AG04450 (cell line): ENCODE results near the gene KIF17. TPM values are rescaled to one million over a fixed set of nuclear protein-coding genes. Genes with fewer than 3 reads are reported as not detected.

Experiments
- CTCF ChIA-PET: fragments of 300-600, 350-600 bp; formaldehyde crosslinking; extraction: SDS; loops from one replicate; lab custom pipeline; 2022; ENCODE audit warnings: antibody characterized with exemption, inconsistent platforms; lab: Charles Lee
- POLR2A ChIA-PET: fragments of 350-600 bp; formaldehyde crosslinking; extraction: SDS; loops from one replicate; lab custom pipeline; 2021; ENCODE audit warnings: antibody characterized with exemption, inconsistent platforms; lab: Yijun Ruan, JAX
- DNase-seq: peaks from one replicate; pipeline ENCODE4 v3.0.0-alpha.2; 2011; ENCODE audit warnings: low read depth, low spot score
- H3K27ac ChIP-seq: one replicate; pipeline ENCODE4 v1.5.1; 2012; ENCODE audit warnings: low read depth, low read length, control low read depth
- H3K27me3 ChIP-seq: one replicate; pipeline ENCODE4 v1.6.0; 2012; ENCODE audit warnings: low read length; ENCODE audit not compliant: control insufficient read depth, insufficient read depth
- H3K4me3 ChIP-seq: 2 replicates; pipeline ENCODE4 v1.5.1; 2011; ENCODE audit warnings: mild to moderate bottlenecking, low read depth, low read length, control low read depth
- H3K9me3 ChIP-seq: 2 replicates; pipeline ENCODE4 v1.5.1; 2012; ENCODE audit warnings: low read length; ENCODE audit not compliant: control insufficient read depth, insufficient read depth
- CTCF ChIP-seq: IDR thresholded peaks from 2 replicates; pipeline ENCODE4 v1.5.1; 2011; ENCODE audit warnings: low read depth, low read length, control low read depth, inconsistent platforms
- polyA minus RNA-seq: library from RNA; depleted of rRNA, polyadenylated mRNA; stranded (reverse); fragments of >200 nt; gene quantifications from 2 replicates; pipeline ENCODE4 v1.2.3, GENCODE V29; 2011; rRNA and poly(A)+ RNA removed
- polyA plus RNA-seq: library from polyadenylated mRNA; depleted of rRNA; stranded (reverse); fragments of >200 nt; gene quantifications from 2 replicates; pipeline ENCODE4 v1.2.3, GENCODE V29; 2011; rRNA removed

KIF17 gene
- polyA plus RNA-seq (2.7 and 2.8 TPM in 2 replicates), polyA minus RNA-seq (3.1 and 3.6 TPM in 2 replicates)

GRCh38 chr1:20717452-20718342, at the start of gene KIF17:
Gene KIF17, minus strand, starts transcription at chr1:20718007. Its CDS starts 301 bp downstream, at chr1:20717706.
- DNase-seq, result peak; percentile 39
- no peak within 1 kb of the TSS for H3K27ac ChIP-seq
- POLR2A ChIA-PET, result interaction anchor here (0.9 to 1.4 kb wide), 5 partner anchors 15 to 69 kb away, joined by 3 to 10 read pairs (median 6); partner anchors contain the start of genes HP1BP3 and SH2D5
- no peak for TF ChIP-seq CTCF
- H3K9me3 ChIP-seq, result no peaks in the 10 kb centered on the region; the same call in 1 of the 2 replicates
- no peaks in the 10 kb centered on the region for H3K27me3 ChIP-seq
- CTCF ChIA-PET, result interaction anchor here (1.0 kb wide), 1 partner anchor 21 kb away, joined by 5 read pairs; no protein-coding TSS in a partner anchor
- H3K4me3 ChIP-seq, result peak within 1 kb of the TSS; percentile 58

GRCh38 chr1:20767271-20767670, 49.5 kb upstream of the KIF17 start:
- H3K4me3 ChIP-seq, result no peak overlapping the region
- TF ChIP-seq CTCF, result no peak
- no peak for DNase-seq
- ChIA-PET CTCF (interaction anchor here (0.7 kb wide), 1 partner anchor 428 kb away, joined by 3 read pairs; no protein-coding TSS in a partner anchor), POLR2A (no interaction called here)
- H3K9me3 ChIP-seq, result no peaks in the 10 kb centered on the region
- no peak overlapping the region for H3K27ac ChIP-seq
- H3K27me3 ChIP-seq, result no peaks in the 10 kb centered on the region

GRCh38 chr1:20763417-20763816, 45.6 kb upstream of the KIF17 start:
- POLR2A ChIA-PET, result no interaction called here
- Histone ChIP-seq H3K27ac (no peak overlapping the region), H3K27me3 (no peaks in the 10 kb centered on the region), H3K9me3 (no peaks in the 10 kb centered on the region), H3K4me3 (no peak overlapping the region)
- CTCF ChIA-PET, result no interaction called here
- no peak for TF ChIP-seq CTCF
- DNase-seq, result no peak

GRCh38 chr1:20760322-20760721, 42.5 kb upstream of the KIF17 start:
- Histone ChIP-seq H3K4me3 (no peak overlapping the region), H3K27me3 (no peaks in the 10 kb centered on the region), H3K27ac (no peak overlapping the region), H3K9me3 (no peaks in the 10 kb centered on the region)
- POLR2A ChIA-PET, result no interaction called here
- DNase-seq, result no peak
- CTCF ChIA-PET, result interaction anchor here (0.5 kb wide), 1 partner anchor 434 kb away, joined by 3 read pairs; no protein-coding TSS in a partner anchor
- TF ChIP-seq CTCF, result no peak

GRCh38 chr1:20753589-20753988, 35.8 kb upstream of the KIF17 start:
- no peak for DNase-seq
- TF ChIP-seq CTCF, result no peak
- H3K27me3 ChIP-seq, result no peaks in the 10 kb centered on the region

More at GRCh38 chr1:20753589-20753988, 35.8 kb upstream of the KIF17 start:
- ChIA-PET POLR2A (no interaction called here), CTCF (no interaction called here)
- no peak overlapping the region for H3K4me3 ChIP-seq
- no peaks in the 10 kb centered on the region for H3K9me3 ChIP-seq
- no peak overlapping the region for H3K27ac ChIP-seq
